Right cardiac atrium (tissue), 5 donors: ENCODE results near the gene PAX7. TPM values are rescaled to one million over a fixed set of nuclear protein-coding genes. Genes with fewer than 3 reads are reported as not detected.

Experiments
- ATAC-seq, 2 donors: fragments of 200-7000 bp; cut with Tn5 transposase; one replicate each; pipeline versions ENCODE4 v1.8.0 to v1.9.1; 2020; ENCODE audit warnings: moderate library complexity in 2 of 2, mild to moderate bottlenecking in 1 of 2
- DNase-seq, 3 donors: peaks; one replicate each; pipeline ENCODE4 v3.0.0-alpha.2; 2020
- H3K27ac ChIP-seq: one replicate; pipeline ENCODE4 v1.5.1; 2013; ENCODE audit warnings: mild to moderate bottlenecking, low read length, control low read depth, moderate library complexity
- H3K27me3 ChIP-seq: one replicate; pipeline ENCODE4 v1.6.1; 2013; ENCODE audit not compliant: control insufficient read depth, insufficient read depth
- H3K4me1 ChIP-seq: one replicate; pipeline ENCODE4 v1.6.1; 2013; ENCODE audit warnings: low read length; ENCODE audit not compliant: control insufficient read depth, insufficient read depth
- H3K4me3 ChIP-seq: one replicate; pipeline ENCODE4 v1.5.1; 2013; ENCODE audit warnings: low read length, control low read depth
- H3K9me3 ChIP-seq: one replicate; pipeline ENCODE4 v1.6.1; 2013; ENCODE audit warnings: low read length; ENCODE audit not compliant: control insufficient read depth
- WGBS: extraction: QIAGEN DNeasy Blood & Tissue Kit; methylation state at CpG from one replicate; pipeline ENCODE4 v1.1.7; 2013; 5-methylcytosine and 5-hydroxymethylcytosine counted together
- intact Hi-C, 4 donors: fragments of 100-400 bp; cut with DNase I; formaldehyde crosslinking; loops; one replicate each; pipeline versions ENCODE4 v1.11.0 to v1.14.0; 2022 to 2023
- polyA plus RNA-seq: library from polyadenylated mRNA; stranded (reverse); fragments of 200-250 nt; gene quantifications from one replicate; pipeline ENCODE4 v1.2.3, GENCODE V29; 2013
- total RNA-seq, 4 donors: library from RNA; stranded (reverse); fragmentation: NEBNext Ultra II Directional; extraction: Animal tissue kit (Norgen Biotek cat#: 25700); gene quantifications; one replicate each; pipeline ENCODE4 v1.2.1, GENCODE V29; 2021
- donor health status: healthy with polysubstance abuse.
- donor health status: DM: no; HTN: yes; CAD: no.
- donor health status: DM: no; HTN: no; CAD: no.
- donor health status: DM: no; HTN: yes; CAD: no; lungs with severe emphysema.
- donor health status: DM: yes; HTN: yes; CAD: no.

PAX7 gene
- total and polyA plus RNA-seq, 5 donors = not detected

GRCh38 chr1:18636596-18637508, 6.2 kb downstream of the PAX7 start:
- no peak for ATAC-seq
- WGBS = 3% methylated on average over 52 of the region's 52 CpGs
- intact Hi-C loops = no loop called here

GRCh38 chr1:18637511-18637960, 6.9 kb downstream of the PAX7 start:
- Histone ChIP-seq H3K27me3 (no peaks in the 10 kb centered on the region), H3K9me3 (no peaks in the 10 kb centered on the region), H3K4me3 (no peak overlapping the region), H3K4me1 (no peaks in the 10 kb centered on the region), H3K27ac (no peak overlapping the region)
- DNase-seq (no peak), ATAC-seq (no peak)
- 7% methylated on average over 24 of the region's 24 CpGs for WGBS
- intact Hi-C loops = no loop called here

More at GRCh38 chr1:18636596-18637508, 6.2 kb downstream of the PAX7 start:
- DNase-seq = no peak
- no peak overlapping the region for H3K4me3 ChIP-seq
- H3K9me3 ChIP-seq = no peaks in the 10 kb centered on the region
- no peaks in the 10 kb centered on the region for H3K4me1 ChIP-seq
- H3K27me3 ChIP-seq = no peaks in the 10 kb centered on the region
- no peak overlapping the region for H3K27ac ChIP-seq

- ATAC-seq (no peak), DNase-seq (no peak)
- H3K4me1 ChIP-seq = no peaks in the 10 kb centered on the region
- H3K27me3 ChIP-seq = no peaks in the 10 kb centered on the region
- intact Hi-C loops = no loop called here
- WGBS = 13% methylated on average over 15 of the region's 15 CpGs
- no peak overlapping the region for H3K4me3 ChIP-seq
- H3K27ac ChIP-seq = no peak overlapping the region
- no peaks in the 10 kb centered on the region for H3K9me3 ChIP-seq
Observed at GRCh38 chr1:18637962-18638834, 7.6 kb downstream of the PAX7 start.

- no peak overlapping the region for H3K4me3 ChIP-seq
- ATAC-seq (no peak), DNase-seq (no peak)
- intact Hi-C loops = no loop called here
- no peak overlapping the region for H3K27ac ChIP-seq
- no peaks in the 10 kb centered on the region for H3K4me1 ChIP-seq
- H3K9me3 ChIP-seq = no peaks in the 10 kb centered on the region
- H3K27me3 ChIP-seq = no peaks in the 10 kb centered on the region
- 10% methylated on average over 6 of the region's 6 CpGs for WGBS
Observed at GRCh38 chr1:18638835-18639364, 8.3 kb downstream of the PAX7 start.

DNA sequence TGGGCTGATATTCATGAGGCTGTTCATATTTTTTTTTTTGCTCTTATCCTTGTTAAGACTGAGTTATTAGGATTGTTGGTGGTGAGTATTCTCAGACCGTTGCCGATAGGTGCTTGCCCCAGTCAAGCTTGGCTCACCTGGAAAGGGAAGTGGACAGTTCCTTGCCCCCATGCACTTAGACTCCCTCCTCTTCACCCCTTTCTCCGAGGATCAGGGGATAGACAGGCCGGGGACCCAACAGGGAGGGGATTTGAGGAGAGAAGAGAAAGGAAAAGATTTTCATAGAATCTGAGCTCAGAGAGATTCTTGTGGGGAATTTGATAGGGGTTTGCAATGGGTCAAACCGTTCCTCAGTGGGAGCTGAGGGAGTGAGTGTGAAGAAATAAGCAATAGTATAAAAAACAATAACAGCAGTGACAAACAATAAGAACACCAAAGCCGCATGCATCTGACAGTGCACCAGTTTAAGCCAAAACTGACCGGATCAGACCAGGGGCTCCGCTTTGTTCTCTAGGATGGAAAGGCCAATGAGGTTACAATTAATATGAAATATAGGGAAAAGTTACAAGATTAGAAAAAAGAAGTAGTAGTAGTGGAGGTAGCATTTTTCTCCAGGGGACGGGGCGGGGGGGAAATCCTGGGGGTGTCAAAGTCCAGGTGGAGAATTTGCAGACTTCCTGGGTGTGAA, 8.9 kb downstream of the PAX7 start:
- no peak for DNase-seq
- no peak overlapping the region for H3K27ac ChIP-seq
- H3K4me3 ChIP-seq = no peak overlapping the region
- no peaks in the 10 kb centered on the region for H3K27me3 ChIP-seq
- intact Hi-C loops = no loop called here
- H3K4me1 ChIP-seq = no peaks in the 10 kb centered on the region
- 8% methylated on average over 10 of the region's 10 CpGs for WGBS
- no peaks in the 10 kb centered on the region for H3K9me3 ChIP-seq
- ATAC-seq = no peak

DNA sequence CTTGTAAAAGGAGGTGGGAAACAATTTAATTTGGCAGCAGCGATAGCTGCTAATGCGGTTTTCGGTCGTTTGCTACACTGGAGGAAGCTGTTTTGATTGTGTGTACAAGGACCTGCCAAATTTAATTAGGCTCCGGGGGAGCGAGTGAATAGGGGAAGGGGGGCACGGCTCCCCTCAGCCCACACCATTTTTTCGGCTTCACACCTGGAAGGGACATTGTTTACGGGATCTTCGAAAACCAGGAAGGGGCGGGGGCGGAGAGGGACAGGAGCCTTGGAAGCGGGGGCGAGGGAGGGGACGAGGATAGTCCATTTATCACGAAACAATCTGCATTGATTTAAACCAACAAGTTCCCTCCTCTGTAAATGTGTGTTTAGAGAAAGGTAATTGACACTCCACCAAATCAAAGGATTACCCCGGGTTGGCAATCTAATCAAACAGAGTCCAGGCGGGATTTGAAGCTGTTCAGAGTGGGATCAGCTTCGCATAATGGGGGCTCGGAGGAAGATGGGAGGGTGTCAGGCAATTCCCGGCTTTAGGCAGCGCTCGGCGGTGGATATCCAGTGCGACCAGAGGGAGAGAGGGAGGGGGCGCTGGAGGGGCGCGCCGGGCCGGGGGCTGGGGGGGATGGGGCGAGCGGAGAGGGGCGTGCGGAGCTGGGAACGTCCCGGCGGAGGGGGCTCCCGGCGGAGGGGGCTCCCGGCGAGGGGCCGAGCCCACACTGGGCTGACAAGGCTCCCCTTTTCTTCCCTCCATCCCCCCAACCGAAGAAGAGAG, 9.8 kb downstream of the PAX7 start:
- ATAC-seq (no peak), DNase-seq (no peak)
- Histone ChIP-seq H3K27ac (no peak overlapping the region), H3K4me3 (no peak overlapping the region), H3K4me1 (no peaks in the 10 kb centered on the region), H3K9me3 (no peaks in the 10 kb centered on the region), H3K27me3 (no peaks in the 10 kb centered on the region)
- intact Hi-C loops = no loop called here
- 4% methylated on average over 43 of the region's 43 CpGs for WGBS

- no peak for ATAC-seq
Observed at GRCh38 chr1:18641005-18641941, 10.6 kb downstream of the PAX7 start.

GRCh38 chr1:18642278-18643095, 11.8 kb downstream of the PAX7 start:
- H3K4me1 ChIP-seq = no peaks in the 10 kb centered on the region
- no peak overlapping the region for H3K27ac ChIP-seq
- WGBS = 6% methylated on average over 22 of the region's 22 CpGs
- H3K27me3 ChIP-seq = no peaks in the 10 kb centered on the region
- intact Hi-C loops = no loop called here
- H3K9me3 ChIP-seq = no peaks in the 10 kb centered on the region
- ATAC-seq = no peak
- no peak overlapping the region for H3K4me3 ChIP-seq
- DNase-seq = no peak

More at GRCh38 chr1:18641005-18641941, 10.6 kb downstream of the PAX7 start:
- DNase-seq = no peak
- Histone ChIP-seq H3K27ac (no peak overlapping the region), H3K4me1 (no peaks in the 10 kb centered on the region), H3K27me3 (no peaks in the 10 kb centered on the region), H3K4me3 (no peak overlapping the region), H3K9me3 (no peaks in the 10 kb centered on the region)
- intact Hi-C loops = no loop called here
- WGBS = 4% methylated on average over 49 of the region's 49 CpGs
